ENCODE results near the gene BNIP5. TPM values are rescaled to one million over a fixed set of nuclear protein-coding genes. Genes with fewer than 3 reads are reported as not detected.

The BNIP5 gene
- total RNA-seq, 4 donors from 2014 or later = not detected

DNA sequence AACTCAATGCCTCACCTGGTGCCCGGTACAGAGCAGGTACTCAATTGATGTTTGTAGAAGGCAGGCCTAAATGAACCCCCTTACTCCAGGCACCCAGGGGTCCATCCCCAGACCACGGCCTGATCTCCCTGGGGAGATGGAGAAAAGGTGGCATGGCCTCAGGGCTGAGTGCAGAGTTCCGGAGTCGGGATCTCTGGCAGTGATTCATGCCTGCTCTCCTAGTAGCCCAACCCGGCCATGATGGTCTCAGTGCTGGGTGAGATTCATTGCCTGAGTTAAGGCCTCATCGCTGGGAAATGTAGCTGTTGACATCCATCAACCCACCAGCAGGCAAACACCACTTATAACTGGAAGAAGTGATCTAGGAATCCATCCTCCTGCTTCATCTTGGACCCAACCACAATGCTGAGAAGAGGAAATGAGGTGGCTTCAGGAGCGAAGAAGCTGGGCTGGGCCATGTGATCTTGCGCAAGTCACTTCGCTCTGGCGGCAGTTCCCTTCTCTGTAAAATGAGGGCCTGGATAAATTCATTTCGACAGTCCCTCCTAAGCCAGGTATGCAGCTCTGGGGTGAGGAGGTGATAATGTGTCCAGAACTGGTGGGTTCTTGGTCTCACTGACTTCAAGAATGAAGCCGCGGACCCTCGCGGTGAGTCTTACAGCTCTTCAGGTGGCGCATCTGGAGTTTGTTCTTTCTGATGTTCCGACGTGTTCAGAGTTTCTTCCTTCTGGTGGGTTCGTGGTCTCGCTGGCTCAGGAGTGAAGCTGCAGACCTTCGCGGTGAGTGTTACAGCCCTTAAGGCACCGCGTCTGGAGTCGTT, 26.1 kb upstream of the BNIP5 start:
- H3K4me3 ChIP-seq = no peak overlapping the region
- H3K4me1 ChIP-seq = no peaks in the 10 kb centered on the region
- TF ChIP-seq, protein P1, sequence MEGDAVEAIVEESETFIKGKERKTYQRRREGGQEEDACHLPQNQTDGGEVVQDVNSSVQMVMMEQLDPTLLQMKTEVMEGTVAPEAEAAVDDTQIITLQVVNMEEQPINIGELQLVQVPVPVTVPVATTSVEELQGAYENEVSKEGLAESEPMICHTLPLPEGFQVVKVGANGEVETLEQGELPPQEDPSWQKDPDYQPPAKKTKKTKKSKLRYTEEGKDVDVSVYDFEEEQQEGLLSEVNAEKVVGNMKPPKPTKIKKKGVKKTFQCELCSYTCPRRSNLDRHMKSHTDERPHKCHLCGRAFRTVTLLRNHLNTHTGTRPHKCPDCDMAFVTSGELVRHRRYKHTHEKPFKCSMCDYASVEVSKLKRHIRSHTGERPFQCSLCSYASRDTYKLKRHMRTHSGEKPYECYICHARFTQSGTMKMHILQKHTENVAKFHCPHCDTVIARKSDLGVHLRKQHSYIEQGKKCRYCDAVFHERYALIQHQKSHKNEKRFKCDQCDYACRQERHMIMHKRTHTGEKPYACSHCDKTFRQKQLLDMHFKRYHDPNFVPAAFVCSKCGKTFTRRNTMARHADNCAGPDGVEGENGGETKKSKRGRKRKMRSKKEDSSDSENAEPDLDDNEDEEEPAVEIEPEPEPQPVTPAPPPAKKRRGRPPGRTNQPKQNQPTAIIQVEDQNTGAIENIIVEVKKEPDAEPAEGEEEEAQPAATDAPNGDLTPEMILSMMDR (IDR thresholded peaks at IDR 0.05) = no peak
- TF ChIP-seq POLR2A (IDR thresholded peaks at IDR 0.05) = no peak
- intact Hi-C loops (cut with DNase I; ENCODE audit: low total_unique reads) = no loop called here
- no peak overlapping the region for H3K27ac ChIP-seq
- no peaks in the 10 kb centered on the region for H3K9me3 ChIP-seq
- no peaks in the 10 kb centered on the region for H3K36me3 ChIP-seq
- DNase-seq = no peak
- no peaks in the 10 kb centered on the region for H3K27me3 ChIP-seq

DNA sequence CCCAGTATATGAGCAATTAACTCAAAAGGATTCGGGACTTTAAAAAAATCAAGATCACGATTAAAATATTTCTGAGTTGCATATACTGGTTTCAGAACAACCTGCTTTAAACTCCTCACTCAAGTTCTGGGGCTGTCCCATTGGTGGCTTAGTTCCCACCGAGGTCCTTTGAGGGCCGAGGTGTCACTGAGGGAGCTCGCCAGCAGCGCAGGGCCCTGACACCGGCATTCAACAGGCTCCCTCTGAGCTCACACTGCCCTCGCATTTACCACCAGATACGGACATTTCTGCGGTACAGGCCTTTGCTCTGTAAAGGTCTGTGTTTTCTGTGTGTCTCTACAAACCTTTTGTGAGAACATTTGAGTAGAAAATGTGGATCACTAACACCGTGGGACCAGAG, 24.4 kb upstream of the BNIP5 start:
- Histone ChIP-seq H3K27ac (no peak overlapping the region), H3K4me3 (no peak overlapping the region), H3K4me1 (no peaks in the 10 kb centered on the region), H3K36me3 (no peaks in the 10 kb centered on the region), H3K27me3 (no peaks in the 10 kb centered on the region), H3K9me3 (no peaks in the 10 kb centered on the region)
- TF ChIP-seq POLR2A (IDR thresholded peaks at IDR 0.05) = no peak
- TF ChIP-seq, protein P1 (IDR thresholded peaks at IDR 0.05) = no peak
- DNase-seq = no peak
- intact Hi-C loops (cut with DNase I; ENCODE audit: low total_unique reads) = no loop called here

DNA sequence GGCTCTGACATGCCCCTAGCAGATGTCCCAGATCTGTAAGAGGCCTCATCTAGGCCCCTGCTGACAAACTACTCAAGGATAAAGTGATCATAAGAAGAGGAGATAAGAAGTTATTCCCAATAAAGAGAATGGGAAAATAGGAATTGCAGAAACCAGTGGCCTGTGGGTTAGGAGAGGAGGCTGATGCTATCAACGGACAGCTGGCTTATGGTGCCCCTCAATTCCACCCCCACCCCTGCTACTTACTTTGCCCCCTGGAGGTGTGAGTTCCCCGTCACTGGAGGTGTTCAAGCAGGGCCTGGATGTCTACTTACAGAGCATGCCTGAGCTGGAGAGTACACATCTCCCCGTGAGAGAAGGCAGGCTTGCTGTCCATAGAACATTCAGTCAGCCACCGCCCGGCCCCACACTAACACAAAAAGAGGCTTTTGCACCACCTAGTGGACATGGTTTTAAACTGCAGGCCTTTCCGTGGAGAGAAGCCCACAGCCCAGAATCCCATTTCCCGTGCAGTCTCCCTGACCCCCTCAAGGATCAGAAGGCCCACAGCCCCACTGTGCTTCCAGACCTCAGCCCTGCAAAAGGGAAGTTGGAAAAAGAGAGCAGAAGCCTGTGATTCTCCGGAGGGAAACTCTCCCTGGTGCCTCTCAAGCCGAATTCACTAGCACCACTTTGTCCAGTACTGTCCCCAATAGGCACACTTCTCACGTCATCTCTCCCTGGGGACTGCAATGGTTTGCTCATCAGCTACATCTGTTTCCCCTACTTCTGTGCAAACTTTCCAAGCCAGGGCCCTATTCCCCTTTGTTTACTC, 23.8 kb upstream of the BNIP5 start:
- H3K36me3 ChIP-seq = no peaks in the 10 kb centered on the region
- DNase-seq = peak; percentile 74 to 85
- H3K4me3 ChIP-seq = no peak overlapping the region
- TF ChIP-seq POLR2A (IDR thresholded peaks at IDR 0.05) = no peak
- TF ChIP-seq, protein P1 (IDR thresholded peaks at IDR 0.05) = peak; percentile 80 to 88 (median 85)
- no peaks in the 10 kb centered on the region for H3K4me1 ChIP-seq
- intact Hi-C loops (cut with DNase I; ENCODE audit: low total_unique reads) = no loop called here
- no peaks in the 10 kb centered on the region for H3K9me3 ChIP-seq
- no peak overlapping the region for H3K27ac ChIP-seq
- no peaks in the 10 kb centered on the region for H3K27me3 ChIP-seq

DNA sequence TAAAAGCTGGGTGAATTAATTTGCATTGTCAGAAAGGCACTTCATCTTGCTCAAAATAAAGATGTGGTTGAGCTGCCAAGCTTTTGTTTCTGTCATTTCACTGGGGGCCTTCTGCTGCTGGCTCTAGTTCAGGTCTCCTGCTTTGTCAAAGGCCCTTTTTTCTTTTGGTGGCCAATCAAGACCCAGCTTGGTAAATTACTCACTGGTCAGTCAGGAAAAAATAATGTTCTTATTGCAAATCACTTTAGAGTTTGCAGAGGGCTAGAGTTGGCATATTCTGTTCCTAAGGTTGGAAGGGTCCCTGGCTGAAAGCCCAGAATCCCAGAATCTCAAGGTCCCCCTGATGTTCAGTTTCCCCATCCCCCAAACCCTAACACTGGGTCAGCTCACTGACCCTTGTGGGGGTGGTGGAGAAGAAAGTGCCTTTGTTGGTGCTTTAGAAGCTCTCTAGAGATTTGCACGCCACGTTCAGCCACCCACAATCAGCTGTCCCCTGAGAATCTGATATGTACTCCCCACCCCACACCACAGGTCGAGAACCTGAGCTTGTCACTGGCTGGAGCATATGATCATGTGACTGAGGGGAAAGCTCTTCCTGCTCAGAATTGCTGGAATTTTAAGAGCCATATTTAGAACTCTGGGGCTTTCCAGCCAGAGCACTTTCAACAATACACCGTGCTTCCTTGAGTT, 21.7 kb upstream of the BNIP5 start:
- Histone ChIP-seq H3K9me3 (no peaks in the 10 kb centered on the region), H3K4me1 (no peaks in the 10 kb centered on the region), H3K27me3 (no peaks in the 10 kb centered on the region), H3K27ac (no peak overlapping the region), H3K36me3 (no peaks in the 10 kb centered on the region), H3K4me3 (no peak overlapping the region)
- intact Hi-C loops (cut with DNase I; ENCODE audit: low total_unique reads) = no loop called here
- TF ChIP-seq, protein P1 (IDR thresholded peaks at IDR 0.05) = no peak
- no peak for TF ChIP-seq POLR2A (IDR thresholded peaks at IDR 0.05)
- DNase-seq = no peak
